Measurements from ENCODE around the gene COMMD1. TPM values are rescaled to one million over a fixed set of nuclear protein-coding genes. Genes with fewer than 3 reads are reported as not detected.

The COMMD1 gene
- total and polyA plus RNA-seq, 2 experiments from 2014 or later, result 54.9 to 83.7 TPM

GRCh38 chr2:61938511-61938910 is 33.0 kb downstream of the COMMD1 start (continued):
- TF ChIP-seq ZNF462 (CRISPR knock-in tag; IDR thresholded peaks at IDR 0.05) (no peak), REST (IDR thresholded peaks at IDR 0.05; ENCODE audit: unreplicated experiment) (no peak), STAT1 (IDR thresholded peaks at IDR 0.05; ENCODE audit: unreplicated experiment) (no peak)

- Mint-ChIP-seq H3K4me1 (peaks cover 18% of the 10 kb centered on the region; the same call in 1 of the 3 replicates), H3K27me3 (ENCODE audit: insufficient read depth, low read depth, poor library complexity) (peaks cover 3% of the 10 kb centered on the region), H3K9me3 (no peaks in the 10 kb centered on the region), H3K27ac (no peak overlapping the region), H3K36me3 (ENCODE audit: low read depth) (no peaks in the 10 kb centered on the region; the same call in 2 of the 3 replicates), H3K4me3 (no peak overlapping the region)
- DNase-seq (ENCODE audit: low spot score) (no peak), ATAC-seq (no peak)
- H3K27me3 ChIP-seq (ENCODE audit: insufficient read depth), result no peaks in the 10 kb centered on the region
- no peak overlapping the region for H3K4me3 ChIP-seq
- no peak overlapping the region for H3K4me2 ChIP-seq
- H2AFZ ChIP-seq, result no peak overlapping the region
- H3K4me1 ChIP-seq (ENCODE audit: insufficient read depth), result peaks cover 6% of the 10 kb centered on the region; the same call in 1 of the 2 replicates
- H3F3A ChIP-seq (replicated peaks; ENCODE audit: low read depth), result no peaks in the 10 kb centered on the region
- no peaks in the 10 kb centered on the region for H3K9me2 ChIP-seq (ENCODE audit: insufficient read depth)
- H4K20me1 ChIP-seq (replicated peaks; ENCODE audit: insufficient read depth), result no peaks in the 10 kb centered on the region
- H3K79me2 ChIP-seq (replicated peaks; ENCODE audit: insufficient read depth), result no peaks in the 10 kb centered on the region
- H3K36me3 ChIP-seq (ENCODE audit: insufficient read depth), result no peaks in the 10 kb centered on the region
- no peak overlapping the region for H3K27ac ChIP-seq (ENCODE audit: low read depth)
- TF ChIP-seq ZNF114 (CRISPR knock-in tag; IDR thresholded peaks at IDR 0.05) (no peak), POLR2AphosphoS5 (IDR thresholded peaks at IDR 0.05; ENCODE audit: low read depth) (no peak), CTCF (conservative IDR thresholded peaks at IDR 0.05; ENCODE audit: low read depth in 2 of 2) (no peak)
Measured at GRCh38 chr2:61943251-61943650, 37.8 kb downstream of the COMMD1 start.

All from GM23338 (cell line).